ENCODE data around the gene SEMG2.

The SEMG2 gene

GRCh38 chr20:45211569-45212474, 9.4 kb upstream of the SEMG2 start:
- Mint-ChIP-seq H3K36me3 (ENCODE audit: low read depth) (no peaks in the 10 kb centered on the region), H3K4me3 (no peak overlapping the region), H3K27me3 (peaks cover 30% of the 10 kb centered on the region), H3K27ac (no peak overlapping the region), H3K9me3 (no peaks in the 10 kb centered on the region), H3K4me1 (ENCODE audit: low read depth) (no peaks in the 10 kb centered on the region)
- no peak for DNase-seq

- no peak overlapping the region for H3K4me3 Mint-ChIP-seq
- H3K36me3 Mint-ChIP-seq (ENCODE audit: low read depth): no peaks in the 10 kb centered on the region
- no peaks in the 10 kb centered on the region for H3K4me1 Mint-ChIP-seq (ENCODE audit: low read depth)
- H3K27me3 Mint-ChIP-seq: peaks cover 21% of the 10 kb centered on the region
- no peak overlapping the region for H3K27ac Mint-ChIP-seq
- H3K9me3 Mint-ChIP-seq: no peaks in the 10 kb centered on the region
- DNase-seq: no peak
These were observed 8.3 kb upstream of the SEMG2 start for GRCh38 chr20:45212836-45213235.

GRCh38 chr20:45218124-45218523, 3.0 kb upstream of the SEMG2 start:
- peaks cover 41% of the 10 kb centered on the region for H3K27me3 Mint-ChIP-seq
- no peak overlapping the region for H3K27ac Mint-ChIP-seq
- no peaks in the 10 kb centered on the region for H3K9me3 Mint-ChIP-seq
- H3K4me3 Mint-ChIP-seq: no peak overlapping the region
- no peak for DNase-seq
- H3K36me3 Mint-ChIP-seq (ENCODE audit: low read depth): no peaks in the 10 kb centered on the region
- H3K4me1 Mint-ChIP-seq (ENCODE audit: low read depth): no peaks in the 10 kb centered on the region

- Mint-ChIP-seq H3K9me3 (no peaks in the 10 kb centered on the region), H3K4me3 (no peak overlapping the region), H3K36me3 (ENCODE audit: low read depth) (no peaks in the 10 kb centered on the region), H3K4me1 (ENCODE audit: low read depth) (no peaks in the 10 kb centered on the region), H3K27me3 (peaks cover 42% of the 10 kb centered on the region), H3K27ac (no peak overlapping the region)
- DNase-seq: no peak
These were observed 2.5 kb upstream of the SEMG2 start for GRCh38 chr20:45218636-45219035.

- H3K27me3 Mint-ChIP-seq: peaks cover 44% of the 10 kb centered on the region
- H3K4me1 Mint-ChIP-seq (ENCODE audit: low read depth): no peaks in the 10 kb centered on the region
- no peaks in the 10 kb centered on the region for H3K36me3 Mint-ChIP-seq (ENCODE audit: low read depth)
- H3K27ac Mint-ChIP-seq: no peak overlapping the region
- DNase-seq: no peak
- H3K9me3 Mint-ChIP-seq: no peaks in the 10 kb centered on the region
- no peak overlapping the region for H3K4me3 Mint-ChIP-seq
These were observed 2.0 kb downstream of the SEMG2 start for GRCh38 chr20:45223136-45223535.

GRCh38 chr20:45226287-45226686, 5.1 kb downstream of the SEMG2 start:
- no peaks in the 10 kb centered on the region for H3K4me1 Mint-ChIP-seq (ENCODE audit: low read depth)
- no peak for DNase-seq
- H3K27me3 Mint-ChIP-seq: peaks cover 49% of the 10 kb centered on the region
- H3K9me3 Mint-ChIP-seq: no peaks in the 10 kb centered on the region
- no peak overlapping the region for H3K4me3 Mint-ChIP-seq
- H3K36me3 Mint-ChIP-seq (ENCODE audit: low read depth): no peaks in the 10 kb centered on the region
- no peak overlapping the region for H3K27ac Mint-ChIP-seq

- peaks cover 5% of the 10 kb centered on the region for H3K9me3 Mint-ChIP-seq
- H3K27ac Mint-ChIP-seq: no peak overlapping the region
- peaks cover 35% of the 10 kb centered on the region for H3K27me3 Mint-ChIP-seq
- H3K36me3 Mint-ChIP-seq (ENCODE audit: low read depth): no peaks in the 10 kb centered on the region
- no peak overlapping the region for H3K4me3 Mint-ChIP-seq
- no peaks in the 10 kb centered on the region for H3K4me1 Mint-ChIP-seq (ENCODE audit: low read depth)
- peak; percentile 64 for DNase-seq
These were observed 8.3 kb downstream of the SEMG2 start for GRCh38 chr20:45229264-45230056.

- Mint-ChIP-seq H3K36me3 (ENCODE audit: low read depth) (no peaks in the 10 kb centered on the region), H3K4me3 (no peak overlapping the region), H3K9me3 (peaks cover 8% of the 10 kb centered on the region), H3K27me3 (peaks cover 35% of the 10 kb centered on the region), H3K4me1 (ENCODE audit: low read depth) (no peaks in the 10 kb centered on the region), H3K27ac (no peak overlapping the region)
- DNase-seq: no peak
These were observed 9.5 kb downstream of the SEMG2 start for GRCh38 chr20:45230631-45231030.

GRCh38 chr20:45235995-45236394, 14.8 kb downstream of the SEMG2 start:
- no peak overlapping the region for H3K4me3 Mint-ChIP-seq
- H3K9me3 Mint-ChIP-seq: peaks cover 8% of the 10 kb centered on the region
- no peaks in the 10 kb centered on the region for H3K4me1 Mint-ChIP-seq (ENCODE audit: low read depth)
- H3K27me3 Mint-ChIP-seq: peaks cover 50% of the 10 kb centered on the region
- no peak for DNase-seq
- H3K36me3 Mint-ChIP-seq (ENCODE audit: low read depth): no peaks in the 10 kb centered on the region
- H3K27ac Mint-ChIP-seq: no peak overlapping the region

GRCh38 chr20:45238139-45238538, 17.0 kb downstream of the SEMG2 start:
- peaks cover 56% of the 10 kb centered on the region for H3K27me3 Mint-ChIP-seq
- no peaks in the 10 kb centered on the region for H3K4me1 Mint-ChIP-seq (ENCODE audit: low read depth)
- no peak overlapping the region for H3K27ac Mint-ChIP-seq
- H3K4me3 Mint-ChIP-seq: no peak overlapping the region
- no peaks in the 10 kb centered on the region for H3K36me3 Mint-ChIP-seq (ENCODE audit: low read depth)
- no peak for DNase-seq
- peaks cover 8% of the 10 kb centered on the region for H3K9me3 Mint-ChIP-seq

- DNase-seq: no peak
- Mint-ChIP-seq H3K4me1 (ENCODE audit: low read depth) (no peaks in the 10 kb centered on the region), H3K9me3 (no peaks in the 10 kb centered on the region), H3K36me3 (ENCODE audit: low read depth) (no peaks in the 10 kb centered on the region), H3K4me3 (no peak overlapping the region), H3K27ac (no peak overlapping the region), H3K27me3 (peaks cover 71% of the 10 kb centered on the region)
These were observed 24.9 kb downstream of the SEMG2 start for GRCh38 chr20:45246109-45246508.

- Mint-ChIP-seq H3K4me3 (no peak overlapping the region), H3K27me3 (peaks cover 76% of the 10 kb centered on the region), H3K9me3 (no peaks in the 10 kb centered on the region), H3K36me3 (ENCODE audit: low read depth) (no peaks in the 10 kb centered on the region), H3K4me1 (ENCODE audit: low read depth) (no peaks in the 10 kb centered on the region), H3K27ac (no peak overlapping the region)
- DNase-seq: no peak
These were observed 26.7 kb downstream of the SEMG2 start for GRCh38 chr20:45247865-45248264.

- Mint-ChIP-seq H3K4me3 (no peak overlapping the region), H3K4me1 (ENCODE audit: low read depth) (no peaks in the 10 kb centered on the region), H3K9me3 (no peaks in the 10 kb centered on the region), H3K27me3 (peaks cover 76% of the 10 kb centered on the region), H3K27ac (no peak overlapping the region), H3K36me3 (ENCODE audit: low read depth) (no peaks in the 10 kb centered on the region)
- no peak for DNase-seq
These were observed 27.4 kb downstream of the SEMG2 start for GRCh38 chr20:45248609-45249008.

GRCh38 chr20:45251884-45252560, 30.8 kb downstream of the SEMG2 start:
- Mint-ChIP-seq H3K4me3 (no peak overlapping the region), H3K27ac (no peak overlapping the region), H3K4me1 (ENCODE audit: low read depth) (peaks cover 6% of the 10 kb centered on the region), H3K9me3 (no peaks in the 10 kb centered on the region), H3K27me3 (peaks cover 60% of the 10 kb centered on the region), H3K36me3 (ENCODE audit: low read depth) (no peaks in the 10 kb centered on the region)
- no peak for DNase-seq
